Thoracic aorta (tissue), 2 donors: ENCODE measurements around the gene MYO3B. TPM values are rescaled to one million over a fixed set of nuclear protein-coding genes. Genes with fewer than 3 reads are reported as not detected.

Source experiments
- ATAC-seq: fragments of 150-250 bp; one replicate; pipeline ENCODE4 v1.8.0; 2017; ENCODE audit warnings: low read depth; ENCODE audit not compliant: insufficient number of reproducible peaks, low FRiP score
- DNase-seq: peaks from one replicate; pipeline ENCODE4 v3.0.0-alpha.2; 2020; ENCODE audit warnings: low spot score
- H3K27ac ChIP-seq, 2 donors: fragments of 200-600 bp; sonication (generic); 1 replicate in 1 of 2; 2 replicates in 1 of 2; pipeline ENCODE4 v1.5.1; 2016; ENCODE audit warnings: mild to moderate bottlenecking in 2 of 2, moderate library complexity in 2 of 2
- H3K27me3 ChIP-seq: fragments of 200-600 bp; sonication (generic); replicated peaks from 2 replicates; pipeline ENCODE4 v1.6.0; 2016; ENCODE audit warnings: mild to moderate bottlenecking; ENCODE audit not compliant: insufficient read depth
- H3K36me3 ChIP-seq: fragments of 200-600 bp; sonication (generic); one replicate; pipeline ENCODE4 v1.5.1; 2016
- H3K4me1 ChIP-seq, 2 donors: fragments of 200-600 bp; sonication (generic); 1 replicate in 1 of 2; 2 replicates in 1 of 2; pipeline versions ENCODE4 v1.5.1 to v1.6.0; 2016; ENCODE audit warnings: low read depth in 2 of 2, mild to moderate bottlenecking in 1 of 2; ENCODE audit not compliant: control insufficient read depth in 1 of 2
- H3K4me3 ChIP-seq: fragments of 200-600 bp; sonication (generic); 2 replicates; pipeline ENCODE4 v1.5.1; 2016; ENCODE audit warnings: mild to moderate bottlenecking
- H3K9me3 ChIP-seq: fragments of 200-600 bp; sonication (generic); 2 replicates; pipeline ENCODE4 v1.5.1; 2016
- CTCF ChIP-seq: fragments of 200-600 bp; sonication (generic); IDR thresholded peaks from one replicate; pipeline ENCODE4 v1.5.1; 2019; ENCODE audit warnings: antibody characterized with exemption
- total RNA-seq, 2 donors: library from RNA; depleted of rRNA; stranded (reverse); fragments of >200 nt; gene quantifications; one replicate each; pipeline versions ENCODE4 v1.1.0 to v1.2.3, GENCODE V29; 2016

The MYO3B gene
- total RNA-seq, 2 donors from 2014 or later: not detected

- Histone ChIP-seq H3K4me1 (no peaks in the 10 kb centered on the region), H3K27me3 (no peaks in the 10 kb centered on the region), H3K36me3 (no peaks in the 10 kb centered on the region), H3K4me3 (no peak overlapping the region), H3K9me3 (no peaks in the 10 kb centered on the region), H3K27ac (no peak overlapping the region)
- no peak for ATAC-seq
- TF ChIP-seq CTCF: no peak
- no peak for DNase-seq
Measured at GRCh38 chr2:170247333-170247732, 69.4 kb downstream of the MYO3B start.

GRCh38 chr2:170247882-170248393 lies 70.0 kb downstream of the MYO3B start:
- Histone ChIP-seq H3K4me1 (no peaks in the 10 kb centered on the region), H3K9me3 (no peaks in the 10 kb centered on the region), H3K36me3 (no peaks in the 10 kb centered on the region), H3K4me3 (no peak overlapping the region), H3K27ac (no peak overlapping the region), H3K27me3 (no peaks in the 10 kb centered on the region)
- DNase-seq (no peak), ATAC-seq (no peak)
- TF ChIP-seq CTCF: no peak

- DNase-seq (no peak), ATAC-seq (no peak)
- H3K27ac ChIP-seq: no peak overlapping the region
- H3K4me1 ChIP-seq: no peaks in the 10 kb centered on the region
- no peaks in the 10 kb centered on the region for H3K9me3 ChIP-seq
- no peak for TF ChIP-seq CTCF
- H3K36me3 ChIP-seq: no peaks in the 10 kb centered on the region
- no peak overlapping the region for H3K4me3 ChIP-seq
- no peaks in the 10 kb centered on the region for H3K27me3 ChIP-seq
Measured at GRCh38 chr2:170248574-170249393, 70.8 kb downstream of the MYO3B start.

- Histone ChIP-seq H3K9me3 (no peaks in the 10 kb centered on the region), H3K4me3 (no peak overlapping the region), H3K27me3 (no peaks in the 10 kb centered on the region), H3K27ac (no peak overlapping the region), H3K4me1 (no peaks in the 10 kb centered on the region), H3K36me3 (no peaks in the 10 kb centered on the region)
- TF ChIP-seq CTCF: no peak
- DNase-seq (no peak), ATAC-seq (no peak)
Measured at GRCh38 chr2:170249761-170250160, 71.8 kb downstream of the MYO3B start.

DNA sequence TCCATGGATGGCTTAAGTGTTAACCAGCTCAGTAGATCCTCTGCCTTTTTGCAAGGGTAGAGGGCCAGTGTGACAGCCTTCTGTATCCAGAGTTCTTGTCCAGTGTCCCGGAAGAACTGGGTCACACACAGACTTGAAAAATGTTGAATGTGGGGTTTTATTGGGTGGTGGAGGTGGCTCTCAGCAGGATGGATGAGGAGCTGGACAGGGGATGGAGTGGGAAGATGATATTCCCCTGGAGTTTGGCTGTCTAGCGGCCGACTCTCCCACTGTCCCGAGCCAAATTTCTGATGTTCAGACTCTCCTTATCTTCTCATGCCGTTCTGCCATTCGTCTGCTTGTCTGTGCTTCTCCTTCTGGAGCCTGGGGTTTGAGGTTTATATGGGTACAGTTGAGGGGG lies 72.6 kb downstream of the MYO3B start:
- H3K9me3 ChIP-seq: no peaks in the 10 kb centered on the region
- H3K36me3 ChIP-seq: no peaks in the 10 kb centered on the region
- no peak overlapping the region for H3K4me3 ChIP-seq
- no peak overlapping the region for H3K27ac ChIP-seq
- ATAC-seq (no peak), DNase-seq (no peak)
- no peaks in the 10 kb centered on the region for H3K27me3 ChIP-seq
- TF ChIP-seq CTCF: no peak
- no peaks in the 10 kb centered on the region for H3K4me1 ChIP-seq
